ENCODE data around the gene OR2G2.

Gene OR2G2

GRCh38 chr1:247561711-247562110 is 26.4 kb upstream of the OR2G2 start:
- no peak for TF ChIP-seq CTCF (IDR thresholded peaks at IDR 0.05; ENCODE audit: insufficient read depth, low read length, poor library complexity, severe bottlenecking)

GRCh38 chr1:247562198-247562597 is 26.0 kb upstream of the OR2G2 start:
- TF ChIP-seq CTCF (IDR thresholded peaks at IDR 0.05; ENCODE audit: insufficient read depth, low read length, poor library complexity, severe bottlenecking) = no peak
- DNase-seq (ENCODE audit: extremely low read depth, insufficient read length) = no peak
- no peaks in the 10 kb centered on the region for H3K36me3 ChIP-seq (ENCODE audit: control insufficient read depth, insufficient read depth, low read length)
- H3K4me3 ChIP-seq (replicated peaks; ENCODE audit: low read depth, low read length) = no peak overlapping the region
- no peaks in the 10 kb centered on the region for H3K27me3 ChIP-seq (replicated peaks; ENCODE audit: control insufficient read depth, insufficient read depth, low read length)

More at GRCh38 chr1:247561711-247562110, 26.4 kb upstream of the OR2G2 start:
- H3K36me3 ChIP-seq (ENCODE audit: control insufficient read depth, insufficient read depth, low read length) = no peaks in the 10 kb centered on the region
- H3K27me3 ChIP-seq (replicated peaks; ENCODE audit: control insufficient read depth, insufficient read depth, low read length) = no peaks in the 10 kb centered on the region
- DNase-seq (ENCODE audit: extremely low read depth, insufficient read length) = no peak
- no peak overlapping the region for H3K4me3 ChIP-seq (replicated peaks; ENCODE audit: low read depth, low read length)

- Histone ChIP-seq H3K27me3 (replicated peaks; ENCODE audit: control insufficient read depth, insufficient read depth, low read length) (no peaks in the 10 kb centered on the region; the same call in none of the 2 replicates), H3K4me3 (replicated peaks; ENCODE audit: low read depth, low read length) (no peak overlapping the region), H3K36me3 (ENCODE audit: control insufficient read depth, insufficient read depth, low read length) (no peaks in the 10 kb centered on the region)
- no peak for TF ChIP-seq CTCF (IDR thresholded peaks at IDR 0.05; ENCODE audit: insufficient read depth, low read length, poor library complexity, severe bottlenecking)
- DNase-seq (ENCODE audit: extremely low read depth, insufficient read length) = no peak
Measured at GRCh38 chr1:247574236-247574635, 13.9 kb upstream of the OR2G2 start.

- Histone ChIP-seq H3K36me3 (ENCODE audit: control insufficient read depth, insufficient read depth, low read length) (no peaks in the 10 kb centered on the region), H3K27me3 (replicated peaks; ENCODE audit: control insufficient read depth, insufficient read depth, low read length) (no peaks in the 10 kb centered on the region; the same call in none of the 2 replicates), H3K4me3 (replicated peaks; ENCODE audit: low read depth, low read length) (no peak overlapping the region)
- no peak for TF ChIP-seq CTCF (IDR thresholded peaks at IDR 0.05; ENCODE audit: insufficient read depth, low read length, poor library complexity, severe bottlenecking)
- DNase-seq (ENCODE audit: extremely low read depth, insufficient read length) = no peak
Measured at GRCh38 chr1:247574664-247575063, 13.5 kb upstream of the OR2G2 start.

- DNase-seq (ENCODE audit: extremely low read depth, insufficient read length) = no peak
- H3K36me3 ChIP-seq (ENCODE audit: control insufficient read depth, insufficient read depth, low read length) = no peaks in the 10 kb centered on the region
- no peaks in the 10 kb centered on the region; the same call in none of the 2 replicates for H3K27me3 ChIP-seq (replicated peaks; ENCODE audit: control insufficient read depth, insufficient read depth, low read length)
- no peak overlapping the region for H3K4me3 ChIP-seq (replicated peaks; ENCODE audit: low read depth, low read length)
- TF ChIP-seq CTCF (IDR thresholded peaks at IDR 0.05; ENCODE audit: insufficient read depth, low read length, poor library complexity, severe bottlenecking) = peak; percentile 38
Measured at GRCh38 chr1:247576514-247576913, 11.6 kb upstream of the OR2G2 start.

GRCh38 chr1:247578946-247579460 is 9.2 kb upstream of the OR2G2 start:
- DNase-seq (ENCODE audit: extremely low read depth, insufficient read length) = no peak
- no peak for TF ChIP-seq CTCF (IDR thresholded peaks at IDR 0.05; ENCODE audit: insufficient read depth, low read length, poor library complexity, severe bottlenecking)

More at GRCh38 chr1:247578946-247579460, 9.2 kb upstream of the OR2G2 start:
- no peaks in the 10 kb centered on the region; the same call in none of the 2 replicates for H3K27me3 ChIP-seq (replicated peaks; ENCODE audit: control insufficient read depth, insufficient read depth, low read length)
- H3K36me3 ChIP-seq (ENCODE audit: control insufficient read depth, insufficient read depth, low read length) = no peaks in the 10 kb centered on the region
- H3K4me3 ChIP-seq (replicated peaks; ENCODE audit: low read depth, low read length) = no peak overlapping the region
